Measurements from ENCODE around the gene LRCH1.
"Not testable (repeated sequence)": the region's sequence is repeated elsewhere in the genome, so short reads cannot be mapped to it uniquely, and the experiment has no call there.

The LRCH1 gene

GRCh38 chr13:46552889-46553520, at the start of gene LRCH1:
Gene LRCH1 (plus strand): TSS chr13:46553170. CDS start chr13:46553397, 227 bp downstream.
- DNase-seq = peak; percentile 91

- no peak for DNase-seq
These were observed 48.9 kb upstream of the LRCH1 start for GRCh38 chr13:46504036-46504435.

- DNase-seq = no peak
These were observed 45.0 kb upstream of the LRCH1 start for GRCh38 chr13:46507981-46508380.

GRCh38 chr13:46509981-46510380, 43.0 kb upstream of the LRCH1 start:
- no peak for DNase-seq

GRCh38 chr13:46515803-46516202, 37.2 kb upstream of the LRCH1 start:
- DNase-seq = no peak

GRCh38 chr13:46516599-46517338, 36.2 kb upstream of the LRCH1 start:
- no peak for DNase-seq

- not testable (repeated sequence) for DNase-seq
These were observed 35.2 kb upstream of the LRCH1 start for GRCh38 chr13:46517748-46518147.

GRCh38 chr13:46519182-46519581, 33.8 kb upstream of the LRCH1 start:
- no peak for DNase-seq

- no peak for DNase-seq
These were observed 32.8 kb upstream of the LRCH1 start for GRCh38 chr13:46520166-46520565.

GRCh38 chr13:46521486-46521885, 31.5 kb upstream of the LRCH1 start:
- DNase-seq = no peak

GRCh38 chr13:46521921-46522747, 30.8 kb upstream of the LRCH1 start:
- DNase-seq = no peak

- DNase-seq = no peak
These were observed 30.3 kb upstream of the LRCH1 start for GRCh38 chr13:46522748-46523030.

GRCh38 chr13:46523972-46524752, 28.8 kb upstream of the LRCH1 start:
- DNase-seq = peak; percentile 46

GRCh38 chr13:46526100-46526735, 26.8 kb upstream of the LRCH1 start:
- no peak for DNase-seq

- DNase-seq = no peak
These were observed 26.2 kb upstream of the LRCH1 start for GRCh38 chr13:46526740-46527139.

- no peak for DNase-seq
These were observed 25.7 kb upstream of the LRCH1 start for GRCh38 chr13:46527237-46527636.

GRCh38 chr13:46529216-46529919, 23.6 kb upstream of the LRCH1 start:
- DNase-seq = no peak

- DNase-seq = no peak
These were observed 22.7 kb upstream of the LRCH1 start for GRCh38 chr13:46530084-46530935.

- DNase-seq = no peak
These were observed 21.0 kb upstream of the LRCH1 start for GRCh38 chr13:46531953-46532352.

GRCh38 chr13:46535002-46535401, 18.0 kb upstream of the LRCH1 start:
- no peak for DNase-seq

- no peak for DNase-seq
These were observed 17.1 kb upstream of the LRCH1 start for GRCh38 chr13:46535825-46536224.
